Bronchial epithelial cell (primary cell): ENCODE measurements around the gene MN1. TPM values are rescaled to one million over a fixed set of nuclear protein-coding genes. Genes with fewer than 3 reads are reported as not detected.

Experiments used
- DNase-seq: peaks from one replicate; pipeline ENCODE4 v3.0.0-alpha.2; 2010; ENCODE audit warnings: low read depth
- FAIRE-seq: peaks from 2 replicates; lab custom pipeline; 2011; peaks lifted over from hg19 to GRCh38; lab: Jason Lieb, UNC
- H3K27me3 ChIP-seq: 2 replicates; pipeline ENCODE4 v1.5.1; 2011; ENCODE audit warnings: low read length; ENCODE audit not compliant: control insufficient read depth, insufficient read depth
- H3K36me3 ChIP-seq: 2 replicates; pipeline ENCODE4 v1.5.1; 2011; ENCODE audit warnings: low read length; ENCODE audit not compliant: control insufficient read depth, insufficient read depth
- H3K4me3 ChIP-seq: 2 replicates; pipeline ENCODE4 v1.5.1; 2011; ENCODE audit warnings: mild to moderate bottlenecking, low read depth, low read length, control low read depth
- total RNA-seq: library from RNA; depleted of rRNA; stranded (reverse); fragments of >200 nt; gene quantifications from 2 replicates; pipeline ENCODE4 v1.2.1, GENCODE V29; 2014
- TF ChIP-seq, protein P1 (sequence below): IDR thresholded peaks from 2 replicates; pipeline ENCODE4 v1.5.1; 2011; ENCODE audit warnings: mild to moderate bottlenecking, moderate library complexity, low read length, control low read depth, inconsistent platforms; ENCODE audit not compliant: insufficient read depth, severe bottlenecking

The MN1 gene
- total RNA-seq, 1 donor from 2014 or later: 1.3 TPM

DNA sequence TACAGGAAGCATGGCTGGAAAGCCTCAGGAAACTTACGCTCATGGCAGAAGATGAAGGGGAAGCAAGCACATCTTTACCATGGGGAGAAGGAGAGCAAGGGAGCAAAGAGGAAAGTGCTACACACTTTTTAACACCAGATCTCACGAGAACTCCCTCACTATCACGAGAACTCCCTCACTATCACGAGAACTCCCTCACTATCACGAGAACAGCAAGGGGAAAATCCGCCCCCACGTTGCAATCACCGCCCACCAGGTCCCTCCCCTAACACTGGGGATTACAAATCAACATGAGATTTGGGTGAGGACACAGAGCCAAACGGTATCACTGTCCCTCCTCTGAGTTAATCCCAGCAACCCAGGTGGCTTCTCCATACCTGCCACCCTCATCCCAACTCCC is 84.5 kb downstream of the MN1 start:
- Histone ChIP-seq H3K27me3 (no peaks in the 10 kb centered on the region), H3K36me3 (no peaks in the 10 kb centered on the region), H3K4me3 (no peak overlapping the region)
- TF ChIP-seq, protein P1, sequence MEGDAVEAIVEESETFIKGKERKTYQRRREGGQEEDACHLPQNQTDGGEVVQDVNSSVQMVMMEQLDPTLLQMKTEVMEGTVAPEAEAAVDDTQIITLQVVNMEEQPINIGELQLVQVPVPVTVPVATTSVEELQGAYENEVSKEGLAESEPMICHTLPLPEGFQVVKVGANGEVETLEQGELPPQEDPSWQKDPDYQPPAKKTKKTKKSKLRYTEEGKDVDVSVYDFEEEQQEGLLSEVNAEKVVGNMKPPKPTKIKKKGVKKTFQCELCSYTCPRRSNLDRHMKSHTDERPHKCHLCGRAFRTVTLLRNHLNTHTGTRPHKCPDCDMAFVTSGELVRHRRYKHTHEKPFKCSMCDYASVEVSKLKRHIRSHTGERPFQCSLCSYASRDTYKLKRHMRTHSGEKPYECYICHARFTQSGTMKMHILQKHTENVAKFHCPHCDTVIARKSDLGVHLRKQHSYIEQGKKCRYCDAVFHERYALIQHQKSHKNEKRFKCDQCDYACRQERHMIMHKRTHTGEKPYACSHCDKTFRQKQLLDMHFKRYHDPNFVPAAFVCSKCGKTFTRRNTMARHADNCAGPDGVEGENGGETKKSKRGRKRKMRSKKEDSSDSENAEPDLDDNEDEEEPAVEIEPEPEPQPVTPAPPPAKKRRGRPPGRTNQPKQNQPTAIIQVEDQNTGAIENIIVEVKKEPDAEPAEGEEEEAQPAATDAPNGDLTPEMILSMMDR: no peak
- DNase-seq (no peak), FAIRE-seq (no peak)

DNA sequence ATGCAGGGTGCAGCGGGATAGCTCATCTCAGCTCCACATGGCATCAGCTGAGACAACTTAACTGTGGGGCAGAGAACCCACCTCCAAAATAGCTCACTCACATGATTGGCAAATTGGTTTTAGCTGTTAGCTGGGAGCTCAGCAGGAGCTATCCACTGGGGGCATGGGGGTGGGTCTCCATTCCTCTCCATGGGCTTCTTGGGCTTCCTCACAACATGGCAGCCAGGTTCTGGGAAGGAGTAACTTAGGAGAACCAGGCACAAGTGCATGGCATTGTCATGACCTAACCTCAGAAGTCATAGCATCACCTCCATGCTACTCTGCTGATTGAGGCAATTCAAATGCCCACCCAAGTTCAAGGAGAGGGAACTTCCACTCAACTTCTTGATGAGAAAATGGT is 85.5 kb downstream of the MN1 start:
- TF ChIP-seq, protein P1: no peak
- DNase-seq (no peak), FAIRE-seq (peak; percentile 23)
- Histone ChIP-seq H3K27me3 (no peaks in the 10 kb centered on the region), H3K4me3 (no peak overlapping the region), H3K36me3 (no peaks in the 10 kb centered on the region)

DNA sequence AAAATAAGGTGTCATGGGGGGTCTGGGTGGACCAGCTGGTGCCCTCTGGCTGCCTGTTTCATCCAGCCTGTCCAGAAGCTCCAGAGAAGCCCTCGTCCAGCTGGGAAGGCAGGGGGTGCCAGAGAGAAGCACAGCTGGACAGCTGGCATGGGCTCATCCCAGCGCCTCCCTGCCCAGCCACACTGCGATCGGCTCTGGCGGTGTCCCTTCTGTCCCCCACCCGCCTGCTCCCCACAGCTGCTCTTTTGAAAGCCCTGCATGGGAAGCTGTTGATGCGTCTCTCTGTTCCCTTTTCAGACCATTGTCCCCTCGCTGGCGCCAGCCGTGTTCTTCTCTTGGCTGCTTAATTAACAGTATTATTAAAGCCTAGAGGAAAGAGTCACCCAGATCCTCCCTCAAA is 86.5 kb downstream of the MN1 start:
- TF ChIP-seq, protein P1: peak; percentile 10
- H3K36me3 ChIP-seq: no peaks in the 10 kb centered on the region
- no peaks in the 10 kb centered on the region for H3K27me3 ChIP-seq
- FAIRE-seq (no peak), DNase-seq (no peak)
- no peak overlapping the region for H3K4me3 ChIP-seq

DNA sequence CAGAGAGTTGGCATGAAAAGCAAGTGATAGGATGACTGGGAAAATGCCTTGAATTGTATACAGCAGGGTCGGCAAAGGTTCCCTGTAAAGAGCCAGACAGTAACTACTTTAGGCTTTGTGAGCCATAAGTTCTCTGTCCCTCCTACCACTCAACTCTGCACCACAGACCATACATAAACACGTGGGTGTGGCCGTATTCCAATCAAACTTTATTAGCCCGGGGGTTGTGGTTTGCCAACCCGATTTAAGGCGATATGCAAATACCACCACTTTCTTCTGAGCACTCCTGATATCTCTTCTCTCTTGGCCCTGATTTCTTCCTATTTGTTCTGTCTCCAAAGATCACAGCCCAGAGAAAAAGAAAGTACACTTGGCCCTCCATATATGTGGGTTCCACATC is 87.5 kb downstream of the MN1 start:
- TF ChIP-seq, protein P1: no peak
- DNase-seq (no peak), FAIRE-seq (no peak)
- Histone ChIP-seq H3K27me3 (no peaks in the 10 kb centered on the region), H3K4me3 (no peak overlapping the region), H3K36me3 (no peaks in the 10 kb centered on the region)

DNA sequence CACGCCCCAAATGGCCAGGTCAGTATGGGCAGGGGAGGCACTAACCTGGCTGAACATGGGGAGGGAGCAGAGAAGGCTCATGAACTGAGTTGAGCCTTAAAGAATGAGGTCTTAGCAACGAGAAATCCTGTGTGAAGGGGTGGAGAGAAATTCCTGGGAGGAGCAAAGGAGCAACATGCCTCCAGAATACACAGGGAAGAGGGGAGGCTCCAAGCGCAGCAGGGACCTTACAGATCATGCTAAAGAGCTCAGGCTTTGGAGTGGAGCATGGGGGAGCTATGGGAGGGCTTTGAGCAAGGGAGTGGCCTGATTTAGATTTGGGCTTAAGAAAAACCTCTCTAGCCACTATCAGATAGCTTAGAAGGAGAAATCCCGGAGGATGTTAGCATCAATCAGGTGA is 88.1 kb downstream of the MN1 start:
- no peak overlapping the region for H3K4me3 ChIP-seq
- DNase-seq: no peak
- H3K27me3 ChIP-seq: no peaks in the 10 kb centered on the region
- TF ChIP-seq, protein P1: no peak
- FAIRE-seq: no peak
- no peaks in the 10 kb centered on the region for H3K36me3 ChIP-seq

DNA sequence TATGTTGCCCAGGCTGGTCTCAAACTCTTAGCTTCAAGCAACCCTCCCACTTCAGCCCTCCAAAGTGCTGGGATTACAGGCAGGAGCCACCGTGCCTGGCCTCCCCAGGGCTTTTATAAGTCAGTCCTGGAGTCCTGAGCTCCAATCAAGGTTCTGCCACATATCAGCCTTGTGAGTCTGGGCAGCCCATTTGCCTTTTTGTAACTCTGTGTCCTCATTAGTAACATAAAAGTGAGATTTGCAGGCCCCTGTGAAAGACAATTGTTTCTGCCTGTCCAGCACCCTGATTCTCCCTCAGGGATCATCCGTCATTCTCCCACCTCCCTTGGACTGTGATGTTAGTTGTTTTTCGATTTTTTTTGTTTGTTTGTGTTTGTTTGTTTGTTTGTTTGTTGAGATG is 89.8 kb downstream of the MN1 start:
- no peaks in the 10 kb centered on the region for H3K27me3 ChIP-seq
- DNase-seq: no peak
- FAIRE-seq: no peak
- H3K36me3 ChIP-seq: no peaks in the 10 kb centered on the region
- TF ChIP-seq, protein P1: no peak
- H3K4me3 ChIP-seq: no peak overlapping the region
